GM12878 (cell line): ENCODE data around the gene SOS1. TPM values are rescaled to one million over a fixed set of nuclear protein-coding genes. Genes with fewer than 3 reads are reported as not detected.

Experiments
- CHD4 ChIP-seq: fragments of 200-600 bp; sonication (generic); IDR thresholded peaks from 2 replicates; pipeline ENCODE4 v1.6.1; 2016; ENCODE audit warnings: mild to moderate bottlenecking
- CTCF ChIP-seq, 3 experiments: IDR thresholded peaks in 2 of 3; conservative IDR thresholded peaks in 1 of 3; 2 replicates each; pipeline ENCODE4 v1.5.1; 2011; ENCODE audit warnings: low read depth in 3 of 3, low read length in 3 of 3, mild to moderate bottlenecking in 3 of 3, control low read depth in 2 of 3, moderate library complexity in 2 of 3, inconsistent platforms in 1 of 3, mixed read lengths in 1 of 3; ENCODE audit not compliant: control insufficient read depth in 2 of 3, insufficient read depth in 1 of 3; ENCODE audit errors: extremely low read depth in 1 of 3
- KDM1A ChIP-seq: fragments of 200-600 bp; sonication (generic); IDR thresholded peaks from 2 replicates; pipeline ENCODE4 v1.6.1; 2016; ENCODE audit warnings: borderline replicate concordance
- MYB ChIP-seq: fragments of 150-350 bp; IDR thresholded peaks from 2 replicates; pipeline ENCODE4 v1.6.1; 2014; ENCODE audit warnings: mild to moderate bottlenecking, low read depth, low read length, borderline replicate concordance
- RBBP5 ChIP-seq: fragments of 200-600 bp; sonication (generic); conservative IDR thresholded peaks from 2 replicates; pipeline ENCODE4 v1.6.1; 2016
- REST ChIP-seq: IDR thresholded peaks from 2 replicates; pipeline ENCODE4 v1.6.1; 2012; ENCODE audit warnings: mild to moderate bottlenecking, low read depth, low read length
- SKIL ChIP-seq: fragments of 450-650 bp; IDR thresholded peaks from 2 replicates; pipeline ENCODE4 v1.6.1; 2017; ENCODE audit warnings: mild to moderate bottlenecking, low read depth, inconsistent platforms; ENCODE audit not compliant: poor library complexity, severe bottlenecking
- YY1 ChIP-seq: IDR thresholded peaks from 2 replicates; pipeline ENCODE4 v1.6.1; 2011; ENCODE audit warnings: low read depth, mild to moderate bottlenecking, low read length
- polyA plus RNA-seq, 11 experiments: library from polyadenylated mRNA; depleted of rRNA in 4 of 11; unstranded in 6 of 11; stranded (reverse) in 5 of 11; fragments of >200 nt; fragmentation: Nextera tagmentation in 4 of 11; fragmentation: Illumina TruSeq in 1 of 11; extraction: Ambion mirVana in 4 of 11; extraction: Trizol in 1 of 11; gene quantifications; 1 replicate in 1 of 11; 2 replicates in 10 of 11; pipeline versions ENCODE4 v1.2.1 to v1.2.3, GENCODE V29; 2011 to 2016; ENCODE audit warnings: inconsistent platforms in 2 of 11, missing spikeins in 2 of 11, low read depth in 1 of 11
- total RNA-seq, 4 experiments: library from RNA; depleted of rRNA in 3 of 4; stranded (reverse); fragments of >200 nt in 3 of 4; fragmentation: Illumina TruSeq in 1 of 4; extraction: Trizol in 1 of 4; gene quantifications; 2 replicates each; pipeline versions ENCODE4 v1.2.1 to v1.2.3, GENCODE V29; 2013 to 2021

SOS1 gene
- total and polyA plus RNA-seq, 10 of the 15 experiments (the other 5 are each of a cell fraction or from before 2014, with no cell fraction given) = 2.1 to 24.1 (median 8.5) TPM

GRCh38 chr2:38940746-38941145 is 180.1 kb downstream of the SOS1 start (continued):
- TF ChIP-seq REST = no peak
- no peak for TF ChIP-seq YY1
- no peak for TF ChIP-seq KDM1A
- no peak for TF ChIP-seq CTCF (IDR thresholded peaks at IDR 0.05 in 2 of 3, conservative IDR thresholded peaks at IDR 0.05 in 1 of 3; ENCODE audit: control insufficient read depth in 2 of 3, extremely low read depth in 1 of 3, insufficient read depth in 1 of 3, low read depth in 3 of 3, low read length in 3 of 3)
- TF ChIP-seq RBBP5 = no peak
- TF ChIP-seq MYB = no peak
- no peak for TF ChIP-seq CHD4
- TF ChIP-seq SKIL = no peak
